Occipital lobe (tissue), 2 donors: ENCODE data around the gene KCNK13. TPM values are rescaled to one million over a fixed set of nuclear protein-coding genes. Genes with fewer than 3 reads are reported as not detected.

Experiments
- DNase-seq: peaks from one replicate; lab custom pipeline; 2025; lab: John Stamatoyannopoulos, UW
- total RNA-seq: library from RNA; depleted of rRNA; stranded (reverse); fragments of >200 nt; gene quantifications from one replicate; pipeline ENCODE4 v1.2.3, GENCODE V29; 2014

Gene KCNK13
- total RNA-seq, 1 donor from 2014 or later = 1.2 TPM

DNA sequence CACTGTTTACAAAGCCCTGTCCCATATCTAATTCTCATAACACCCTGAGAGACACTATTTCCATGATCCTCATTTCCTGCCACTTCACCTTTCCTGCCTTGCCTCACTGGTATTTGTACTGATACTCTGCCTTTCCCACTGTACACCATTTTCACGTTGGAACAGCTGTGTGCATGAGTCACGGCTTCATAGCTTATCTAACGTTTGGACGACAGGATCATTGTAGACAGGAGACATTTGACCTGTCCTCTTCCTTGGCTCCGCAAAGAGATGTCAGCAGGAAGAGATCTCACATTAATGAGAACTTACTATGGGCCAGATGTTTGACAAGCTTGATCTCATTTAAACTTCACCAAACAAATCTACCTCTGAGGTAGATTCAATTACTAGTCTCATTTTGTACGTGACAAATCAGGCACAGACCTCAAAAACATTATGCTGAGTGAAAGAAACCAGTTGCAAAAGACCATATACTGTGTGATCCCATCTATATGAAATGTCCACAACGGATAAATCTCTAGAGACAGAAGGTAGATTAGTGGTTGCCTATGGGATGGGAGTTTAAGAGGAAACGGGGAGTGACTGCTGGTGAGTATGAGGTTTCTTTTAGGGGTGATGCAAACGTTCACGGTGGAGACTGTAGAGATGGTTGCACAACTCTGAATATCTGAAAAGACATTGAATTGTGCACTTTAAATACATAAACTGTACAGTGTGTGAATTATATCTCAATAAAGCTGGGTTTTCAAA is 71.2 kb downstream of the KCNK13 start:
- no peak for DNase-seq

DNA sequence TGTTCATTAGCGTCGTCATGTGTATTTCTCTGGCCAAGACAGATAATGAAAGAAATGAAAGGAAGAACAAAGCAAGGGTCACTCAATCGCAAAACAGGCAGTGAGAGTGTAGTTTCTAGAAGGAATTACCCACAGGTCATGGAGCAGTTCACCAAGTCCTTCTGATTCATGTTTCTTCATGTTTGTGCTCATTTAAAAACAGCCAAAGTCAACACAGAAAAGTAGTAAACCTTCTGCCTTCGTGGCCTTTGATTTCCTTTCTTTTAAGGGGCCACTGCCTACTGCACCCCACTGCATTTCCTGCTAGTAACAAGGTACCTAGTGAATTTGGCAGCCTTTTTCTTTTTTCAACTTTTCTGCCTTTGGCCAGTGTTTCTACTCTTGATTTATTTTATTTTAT is 75.1 kb downstream of the KCNK13 start:
- DNase-seq = no peak

DNA sequence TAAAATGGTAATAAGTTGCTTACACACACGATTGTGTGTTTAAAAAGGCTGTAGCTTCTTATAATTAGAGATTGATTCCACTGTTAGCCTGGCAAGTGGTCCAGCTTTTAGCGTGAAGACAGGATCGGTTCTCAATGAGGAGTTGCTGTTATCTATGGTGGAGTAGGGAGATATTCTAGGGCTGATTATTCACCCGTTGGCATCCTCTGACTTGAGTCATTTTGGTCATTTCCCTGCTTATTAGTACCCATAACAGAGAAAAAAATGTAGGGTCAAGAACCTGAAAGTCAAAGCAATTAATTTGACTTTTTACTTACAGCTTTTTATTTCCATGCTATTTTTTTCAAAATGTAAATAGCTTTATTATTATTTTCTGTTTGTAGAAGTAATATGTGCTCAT is 76.0 kb downstream of the KCNK13 start:
- no peak for DNase-seq

DNA sequence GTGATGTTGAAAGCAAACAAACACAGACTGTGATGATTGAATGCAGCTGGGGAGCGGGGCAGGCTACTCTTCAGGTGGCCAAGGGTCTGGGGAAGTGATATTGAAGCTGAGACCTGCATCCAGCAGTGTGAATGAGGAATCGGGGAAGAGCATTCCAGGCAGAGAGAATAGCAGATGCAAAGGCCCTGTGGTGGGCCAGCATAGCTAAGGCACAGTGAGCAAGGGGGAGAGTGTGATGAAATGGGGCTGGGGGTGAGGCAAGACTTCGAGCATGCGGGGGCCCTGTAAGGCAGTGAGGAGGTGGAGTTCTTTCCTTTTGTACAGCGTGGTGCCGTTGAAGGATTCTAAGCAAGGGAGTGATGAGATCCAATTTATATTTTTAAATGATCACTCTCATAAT is 77.4 kb downstream of the KCNK13 start:
- no peak for DNase-seq

DNA sequence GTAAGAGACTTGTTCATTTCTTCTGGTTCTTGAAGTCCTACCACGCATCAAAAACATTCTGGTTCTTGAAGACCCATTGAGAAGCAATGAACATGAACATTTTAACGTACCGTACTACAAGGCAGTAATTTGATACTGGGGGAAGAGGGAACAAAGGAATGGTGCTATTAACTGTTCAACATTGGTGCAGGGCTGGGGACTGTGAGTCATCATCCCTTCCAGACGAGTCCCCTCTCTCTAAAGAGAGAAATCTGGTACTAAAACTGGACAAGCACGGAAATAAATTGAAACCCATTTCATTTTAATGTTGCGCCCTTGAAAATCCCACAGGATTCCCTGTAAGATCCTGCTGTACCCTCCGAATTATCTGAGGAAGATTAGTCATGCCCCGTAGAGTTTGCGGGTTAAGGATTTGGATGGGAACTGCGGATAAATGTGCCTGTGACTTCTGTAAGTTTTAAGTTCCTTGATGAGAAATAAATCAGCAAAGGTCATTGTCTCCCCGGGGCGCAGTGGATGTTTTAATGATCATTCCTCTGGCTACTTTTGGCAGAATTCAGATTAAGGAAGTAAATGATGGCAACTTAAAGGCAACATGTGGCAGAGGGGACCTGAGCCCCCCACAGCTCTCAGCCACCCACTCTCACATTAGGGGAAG is 78.6 kb downstream of the KCNK13 start:
- DNase-seq = no peak

DNA sequence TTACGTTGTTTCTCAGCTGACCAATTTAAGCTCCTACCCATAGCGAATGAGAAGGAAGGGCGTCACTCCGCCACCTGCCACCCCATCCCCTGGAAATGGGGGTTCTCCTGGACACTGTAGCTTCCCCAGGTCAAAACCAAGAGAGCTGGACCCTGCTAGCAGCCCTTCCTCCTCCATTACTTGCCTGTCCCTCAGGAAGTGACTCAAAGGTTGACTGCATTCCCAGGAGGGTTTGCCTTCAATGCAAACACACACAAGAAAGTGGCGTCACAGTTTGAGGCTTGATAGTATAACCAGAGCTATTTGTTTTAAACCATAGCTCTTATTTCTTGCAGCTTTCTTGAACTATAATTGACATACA is 79.1 kb downstream of the KCNK13 start:
- DNase-seq = no peak

DNA sequence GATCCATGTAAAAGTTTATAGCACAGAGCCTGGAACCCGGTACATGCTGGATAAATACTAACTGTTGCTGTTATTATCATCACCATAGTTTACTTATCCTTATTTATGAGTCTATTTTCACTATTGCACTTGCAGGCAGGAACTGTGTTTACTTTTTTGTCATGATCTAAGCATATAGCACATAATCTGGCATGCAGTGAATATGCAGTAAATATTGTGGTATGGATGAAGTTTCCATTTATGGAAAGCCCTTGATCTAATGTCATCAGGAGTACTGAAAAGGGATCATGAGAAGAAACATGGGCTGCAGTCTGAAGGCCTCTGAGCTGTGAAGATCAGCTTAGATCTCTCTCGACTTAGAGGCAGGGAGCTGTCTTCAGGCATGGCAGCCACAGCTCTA is 91.6 kb downstream of the KCNK13 start:
- no peak for DNase-seq

DNA sequence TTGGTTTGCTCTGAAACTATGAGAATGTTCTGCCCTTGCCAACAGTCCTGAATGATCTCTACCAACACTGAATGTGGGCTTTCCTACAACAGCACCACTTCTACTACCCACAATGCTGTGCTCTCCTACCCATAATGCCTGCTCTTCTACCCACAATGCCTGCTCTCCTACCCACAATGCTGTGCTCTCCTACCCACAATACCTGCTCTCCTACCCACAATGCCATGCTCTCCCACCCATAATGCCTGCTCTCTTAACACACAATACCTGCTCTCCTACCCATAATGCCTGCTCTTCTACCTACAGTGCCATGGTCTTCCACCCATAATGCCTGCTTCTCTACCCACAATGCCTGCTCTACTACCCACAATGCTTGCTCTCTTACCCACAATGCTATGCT is 92.3 kb downstream of the KCNK13 start:
- no peak for DNase-seq

DNA sequence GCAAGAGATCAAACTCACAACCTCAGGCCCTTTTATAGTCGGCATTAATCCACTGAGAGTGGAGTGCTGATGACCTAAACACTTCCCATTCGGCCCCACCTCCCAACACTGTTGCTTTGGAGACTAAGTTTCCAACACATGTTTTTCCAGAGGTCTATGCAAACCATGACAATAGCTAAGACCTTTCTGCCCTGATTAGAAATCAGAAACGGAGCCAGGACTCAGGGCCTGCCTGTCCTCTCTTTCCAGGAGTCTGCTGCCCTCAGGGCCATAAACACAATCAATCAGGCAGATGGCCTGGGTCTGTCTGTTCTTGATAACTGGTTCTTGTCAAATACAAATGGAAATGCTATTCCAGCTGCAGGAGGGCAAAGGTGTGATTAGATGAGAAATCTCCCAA is 97.4 kb downstream of the KCNK13 start:
- no peak for DNase-seq

DNA sequence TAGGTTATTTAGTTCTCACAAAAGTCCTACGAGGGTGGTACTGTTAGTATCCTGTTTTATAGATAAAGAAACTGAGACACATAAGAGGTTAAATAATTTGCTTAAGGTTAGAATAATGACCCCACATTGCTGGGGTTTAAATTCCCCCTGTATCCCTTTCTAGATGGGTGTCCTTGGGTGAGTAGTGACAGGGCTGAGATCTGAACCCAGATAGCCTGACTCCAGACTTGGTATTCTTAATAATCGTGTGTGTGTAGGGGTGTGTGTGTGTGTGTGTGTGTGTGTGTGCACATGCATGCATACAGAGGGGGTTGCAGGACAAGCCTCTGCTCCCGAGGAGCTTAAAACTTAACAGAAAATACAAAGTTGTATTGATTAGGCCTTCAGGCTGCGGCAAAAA is 97.9 kb downstream of the KCNK13 start:
- DNase-seq = no peak

DNA sequence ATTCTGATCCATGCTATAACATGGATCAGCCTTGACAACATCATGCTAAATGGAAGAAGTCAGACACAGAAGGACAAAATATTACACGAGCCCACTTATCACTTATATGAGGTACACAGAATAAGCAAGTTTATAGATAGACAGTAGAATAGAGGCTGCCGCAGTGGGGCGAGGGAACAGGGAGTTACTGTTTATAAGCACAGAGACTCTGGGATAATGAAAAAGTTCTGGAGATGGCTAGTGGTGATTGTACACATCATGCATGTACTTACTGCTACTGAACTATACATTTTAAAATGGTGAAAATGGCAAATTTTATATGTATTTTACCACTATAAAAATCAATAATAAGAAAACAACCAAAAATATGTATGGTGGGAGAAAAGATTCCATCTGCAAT is 99.3 kb downstream of the KCNK13 start:
- no peak for DNase-seq

DNA sequence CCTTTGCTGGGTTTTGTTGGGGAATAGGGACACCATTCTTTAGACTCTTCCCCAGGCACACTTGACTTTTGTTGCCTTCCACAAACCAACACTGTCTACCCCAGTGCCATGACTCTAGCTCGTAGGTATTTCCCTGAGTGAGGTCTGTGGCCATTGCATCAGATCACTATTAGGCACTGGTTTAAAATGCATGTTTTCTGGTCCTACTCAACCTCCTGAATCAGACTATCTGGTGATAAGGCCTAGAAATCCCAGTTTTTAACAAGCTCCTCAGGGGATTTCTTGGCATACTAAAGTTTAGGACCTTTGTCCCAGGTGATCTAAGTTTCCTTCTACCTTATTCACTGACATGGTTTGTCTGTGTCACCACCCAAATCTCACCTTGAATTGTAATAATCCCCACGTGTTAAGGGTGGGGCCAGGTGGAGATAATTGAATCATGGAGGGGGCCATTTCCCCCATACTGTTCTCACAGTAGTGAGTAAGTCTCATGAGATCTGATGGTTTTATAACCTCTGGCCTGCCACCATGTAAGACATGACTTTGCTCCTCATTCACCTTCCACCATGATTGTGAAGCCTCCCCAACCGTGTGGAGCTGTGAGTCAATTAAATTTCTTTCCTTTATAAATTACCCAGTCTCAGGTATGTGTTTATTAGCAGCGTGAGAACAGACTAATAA is 106.8 kb downstream of the KCNK13 start:
- DNase-seq = no peak

DNA sequence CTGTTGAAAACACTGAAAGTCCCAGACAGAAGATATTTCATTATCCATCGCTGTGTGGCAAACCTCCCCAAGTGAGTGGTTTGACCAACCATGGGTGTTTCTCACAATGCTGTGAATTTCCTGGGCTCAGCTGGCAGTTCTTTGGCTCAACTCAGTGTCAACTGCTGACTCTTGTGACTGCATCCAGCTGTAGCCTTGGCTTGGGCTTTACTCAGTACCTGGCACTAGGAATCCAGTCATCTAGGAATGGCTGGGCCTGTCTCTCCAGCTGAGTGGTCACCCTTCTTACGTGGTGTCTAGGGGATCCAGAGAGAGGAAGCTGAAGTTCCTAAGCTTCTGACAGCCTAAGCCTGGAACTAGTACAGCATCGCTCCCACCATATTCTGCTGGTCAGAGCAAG is 113.8 kb downstream of the KCNK13 start:
- no peak for DNase-seq

DNA sequence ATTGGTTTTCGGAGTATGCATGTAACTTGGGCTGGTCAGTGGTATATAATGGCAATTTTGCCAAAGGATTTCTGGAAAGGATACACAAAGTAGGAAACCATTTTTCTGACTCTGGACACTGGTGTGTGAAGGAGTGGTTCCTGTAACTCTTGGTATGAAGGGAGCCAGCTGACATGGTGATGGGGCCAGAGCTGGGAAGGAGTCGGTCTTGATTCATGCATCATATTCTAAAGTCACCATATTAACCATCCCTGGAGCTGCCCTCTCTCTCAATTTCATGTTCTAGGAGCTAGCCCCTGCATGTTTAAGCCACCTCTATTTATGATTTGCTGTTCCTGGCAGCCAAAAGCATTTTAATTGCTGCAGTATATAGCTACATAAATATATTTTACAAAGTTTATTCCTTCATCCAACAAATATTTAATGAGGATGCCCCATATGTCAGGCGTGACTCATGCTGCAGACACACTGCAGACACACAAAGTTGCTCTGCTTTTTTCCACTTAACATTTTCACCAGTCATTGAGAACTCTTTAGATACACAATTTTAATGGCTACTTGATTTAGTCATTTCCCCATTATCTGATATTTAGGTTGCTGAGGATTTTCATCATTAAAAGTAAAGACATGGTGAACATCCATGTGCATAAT is 115.9 kb downstream of the KCNK13 start:
- DNase-seq = no peak

DNA sequence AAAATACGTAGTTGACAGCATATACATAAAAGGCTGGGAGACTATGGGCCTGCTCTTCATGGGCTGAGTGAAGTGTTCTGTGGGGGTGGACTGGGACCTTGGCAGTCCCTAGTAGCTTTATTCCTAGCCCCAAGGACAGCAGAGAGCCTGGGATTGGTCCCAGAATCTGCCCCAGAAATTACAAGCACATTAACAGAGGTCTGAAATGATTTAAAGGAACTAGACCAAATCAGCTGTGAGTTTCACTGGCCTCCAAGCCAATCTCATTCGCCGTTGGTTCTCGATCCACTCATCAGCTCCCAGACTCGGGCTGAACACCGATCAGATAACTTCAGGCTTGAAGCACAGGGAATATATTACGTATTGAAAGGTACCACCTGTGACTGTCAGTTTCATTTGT is 117.6 kb downstream of the KCNK13 start:
- DNase-seq = no peak

DNA sequence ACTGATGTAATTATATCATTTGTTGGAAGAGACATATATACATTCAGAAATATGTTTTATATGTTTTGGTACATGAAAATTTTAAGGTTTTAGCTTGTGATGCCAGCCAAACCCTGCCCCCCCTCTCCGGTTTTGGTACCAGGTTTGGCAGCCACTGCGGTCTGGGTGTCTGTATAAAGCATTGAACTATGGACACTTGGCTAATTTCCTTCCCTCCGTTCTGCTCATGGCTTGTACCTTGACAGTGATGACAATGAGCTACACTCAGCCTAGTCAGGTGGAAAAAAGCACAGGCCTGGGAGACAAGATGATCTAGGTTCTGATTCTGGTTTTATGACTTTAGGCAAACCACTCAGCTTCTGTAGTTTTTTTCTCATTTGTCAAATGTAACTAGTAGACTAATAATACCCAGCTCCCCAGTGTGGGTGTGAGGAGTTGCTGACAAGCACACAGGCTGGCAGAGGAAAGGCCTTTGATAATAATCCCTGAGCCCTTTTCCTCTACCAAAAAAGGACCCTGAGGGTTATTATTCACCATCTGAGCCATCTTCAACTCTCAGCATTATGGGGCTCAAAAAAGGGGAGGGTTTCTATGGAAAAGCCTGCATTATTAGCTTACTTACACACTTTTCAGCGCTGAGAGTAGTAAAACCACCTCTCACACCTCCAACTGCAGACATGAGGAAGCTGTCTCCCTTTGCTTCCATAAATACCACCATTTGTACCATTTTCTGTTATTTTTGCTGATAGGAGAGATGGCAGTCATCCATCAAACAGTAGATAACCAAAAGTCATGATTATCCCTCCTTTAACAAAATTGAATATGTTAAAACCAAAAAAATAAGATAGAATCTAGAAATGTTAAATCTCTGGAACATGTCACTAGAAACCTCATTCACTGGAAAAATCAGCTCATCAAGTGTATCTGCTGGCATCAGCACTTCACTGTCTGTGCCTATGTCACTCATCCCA is 118.3 kb downstream of the KCNK13 start:
- no peak for DNase-seq

DNA sequence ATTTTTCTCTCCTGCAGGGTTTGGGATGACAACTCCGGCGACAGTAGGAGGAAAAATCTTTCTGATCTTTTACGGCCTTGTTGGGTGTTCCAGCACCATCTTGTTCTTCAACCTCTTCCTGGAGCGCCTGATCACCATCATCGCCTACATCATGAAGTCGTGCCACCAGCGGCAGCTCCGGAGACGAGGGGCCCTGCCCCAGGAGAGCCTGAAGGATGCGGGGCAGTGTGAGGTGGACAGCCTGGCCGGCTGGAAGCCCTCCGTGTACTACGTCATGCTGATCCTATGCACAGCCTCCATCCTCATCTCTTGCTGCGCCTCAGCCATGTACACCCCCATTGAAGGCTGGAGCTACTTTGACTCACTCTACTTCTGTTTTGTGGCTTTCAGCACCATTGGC is 122.3 kb downstream of the KCNK13 start:
- DNase-seq = no peak

DNA sequence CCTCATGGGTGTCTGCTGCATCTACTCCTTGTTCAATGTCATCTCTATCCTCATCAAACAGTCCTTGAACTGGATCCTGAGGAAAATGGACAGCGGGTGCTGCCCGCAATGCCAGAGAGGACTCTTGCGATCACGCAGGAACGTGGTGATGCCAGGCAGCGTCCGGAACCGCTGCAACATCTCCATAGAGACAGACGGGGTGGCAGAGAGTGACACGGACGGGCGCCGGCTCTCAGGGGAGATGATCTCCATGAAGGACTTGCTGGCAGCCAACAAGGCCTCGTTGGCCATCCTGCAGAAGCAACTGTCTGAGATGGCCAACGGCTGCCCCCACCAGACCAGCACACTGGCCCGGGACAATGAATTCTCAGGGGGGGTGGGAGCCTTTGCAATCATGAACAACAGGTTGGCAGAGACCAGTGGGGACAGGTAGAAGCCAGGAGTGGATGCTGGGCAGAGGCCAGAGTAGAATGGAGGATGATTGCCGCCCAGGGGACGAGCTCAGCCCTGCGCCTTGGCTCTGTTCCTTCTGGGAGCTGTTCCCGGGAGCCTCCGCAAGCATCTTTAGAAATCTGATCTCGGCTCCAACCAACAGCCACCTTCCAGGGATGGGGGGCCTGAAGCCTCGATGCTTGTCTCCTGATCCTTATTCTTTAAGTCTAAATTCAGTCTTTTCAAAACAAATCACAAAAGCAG is 122.9 kb downstream of the KCNK13 start:
- no peak for DNase-seq

DNA sequence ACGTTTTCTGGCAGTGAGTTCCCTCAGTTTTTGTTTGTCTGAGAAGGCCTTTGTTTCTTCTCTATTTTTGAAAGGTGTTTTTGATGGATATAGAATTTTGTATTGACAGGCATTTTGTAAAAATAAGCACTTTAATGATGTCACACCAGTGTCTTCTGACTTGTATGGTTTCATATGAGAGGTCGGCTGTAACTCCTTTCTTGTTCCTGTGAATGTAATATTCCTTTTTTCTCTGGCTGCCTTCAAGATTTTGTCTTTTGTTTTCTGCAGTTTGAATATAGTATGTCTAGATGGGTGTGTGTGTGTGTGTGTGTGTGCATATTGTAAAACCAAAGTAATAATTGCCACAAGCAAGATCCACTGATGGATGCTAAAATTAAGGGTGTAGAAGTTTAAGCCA is 126.8 kb downstream of the KCNK13 start:
- no peak for DNase-seq

DNA sequence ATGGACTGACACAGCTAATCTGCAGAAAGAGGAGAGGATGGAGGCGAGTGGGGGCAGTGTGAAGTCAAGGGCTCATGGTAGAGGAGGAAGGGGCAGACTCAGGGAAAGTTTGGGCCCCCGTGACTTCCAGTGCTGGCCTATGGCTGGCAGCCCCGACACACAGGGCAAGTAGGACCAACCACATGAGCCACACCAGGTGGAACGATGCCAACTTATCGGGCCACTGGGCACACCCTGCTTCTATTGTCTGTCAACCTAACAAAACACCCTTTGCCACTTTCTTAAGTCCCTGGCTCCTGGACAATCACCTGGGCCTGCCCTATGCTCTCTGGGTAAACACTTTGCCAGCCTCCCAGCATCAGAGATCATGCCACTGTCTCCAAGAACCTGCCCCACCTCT is 129.4 kb downstream of the KCNK13 start:
- DNase-seq = no peak

DNA sequence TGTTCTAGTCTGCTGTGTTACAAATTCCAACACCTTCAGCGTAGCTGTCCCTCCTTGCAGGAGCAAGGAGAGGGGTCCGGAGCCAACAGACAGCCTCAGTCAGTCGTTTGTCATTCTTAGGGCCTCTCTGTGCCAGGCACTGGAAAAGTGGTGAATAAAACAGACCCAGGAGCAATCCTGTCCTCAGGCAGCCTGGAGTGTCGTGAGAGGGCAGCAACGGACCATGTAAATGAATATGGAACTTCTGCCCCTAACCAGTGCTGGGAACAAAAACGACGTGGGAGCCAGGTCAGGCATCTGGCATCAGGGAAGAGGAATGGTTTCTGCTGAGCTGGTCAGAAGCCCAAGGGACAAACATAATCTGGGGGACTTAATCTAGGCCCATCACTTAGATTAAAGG is 129.8 kb downstream of the KCNK13 start:
- DNase-seq = no peak
